HepG2 (cell line): ENCODE results near the gene NRSN2. TPM values are rescaled to one million over a fixed set of nuclear protein-coding genes. Genes with fewer than 3 reads are reported as not detected.

Source experiments
- ARNTL ChIP-seq: sonication (generic); formaldehyde crosslinking; IDR thresholded peaks from 2 replicates; pipeline ENCODE4 v1.4.0; 2020; ENCODE audit warnings: mild to moderate bottlenecking, missing genetic modification reagents
- DDIT3 ChIP-seq: sonication (generic); formaldehyde crosslinking; IDR thresholded peaks from 2 replicates; pipeline ENCODE4 v1.4.0; 2020; ENCODE audit warnings: mild to moderate bottlenecking, missing genetic modification reagents
- FOXA1 ChIP-seq, 2 experiments: fragments of 450-650 bp in 1 of 2; sonication (generic) in 1 of 2; formaldehyde crosslinking in 1 of 2; IDR thresholded peaks; 2 replicates each; pipeline versions ENCODE4 v1.4.0 to v1.6.1; 2016 to 2020; ENCODE audit warnings: missing genetic modification reagents in 1 of 2
- FOXK1 ChIP-seq: sonication (generic); formaldehyde crosslinking; IDR thresholded peaks from 2 replicates; pipeline ENCODE4 v1.4.0; 2020; ENCODE audit warnings: low read depth, missing genetic modification reagents, borderline replicate concordance
- ISX ChIP-seq: sonication (generic); formaldehyde crosslinking; conservative IDR thresholded peaks from 2 replicates; pipeline ENCODE4 v1.5.0; 2020; ENCODE audit warnings: missing genetic modification reagents
- JUNB ChIP-seq: sonication (generic); formaldehyde crosslinking; IDR thresholded peaks from 2 replicates; pipeline ENCODE4 v1.8.0; 2022; ENCODE audit warnings: missing genetic modification reagents, mild to moderate bottlenecking, borderline replicate concordance
- KDM4B ChIP-seq: sonication (generic); formaldehyde crosslinking; IDR thresholded peaks from 2 replicates; pipeline ENCODE4 v1.4.0; 2020; ENCODE audit warnings: missing genetic modification reagents
- MTF1 ChIP-seq: sonication (generic); formaldehyde crosslinking; IDR thresholded peaks from 2 replicates; pipeline ENCODE4 v1.5.0; 2020; ENCODE audit warnings: missing genetic modification reagents
- PAXIP1 ChIP-seq: sonication (generic); formaldehyde crosslinking; conservative IDR thresholded peaks from 2 replicates; pipeline ENCODE4 v1.4.0; 2020; ENCODE audit warnings: mild to moderate bottlenecking, missing genetic modification reagents, moderate library complexity
- POGK ChIP-seq: sonication (generic); formaldehyde crosslinking; conservative IDR thresholded peaks from 2 replicates; pipeline ENCODE4 v1.8.0; 2022; ENCODE audit warnings: mild to moderate bottlenecking, moderate library complexity, missing genetic modification reagents
- POGZ ChIP-seq: sonication (generic); formaldehyde crosslinking; IDR thresholded peaks from 2 replicates; pipeline ENCODE4 v1.4.0; 2020; ENCODE audit warnings: mild to moderate bottlenecking, missing genetic modification reagents
- POLR2A ChIP-seq, 2 experiments: IDR thresholded peaks; 2 replicates each; pipeline ENCODE4 v1.6.1; 2011; ENCODE audit warnings: low read depth in 2 of 2, low read length in 2 of 2, mild to moderate bottlenecking in 1 of 2, moderate library complexity in 1 of 2; ENCODE audit not compliant: insufficient read depth in 1 of 2
- THAP7 ChIP-seq: sonication (generic); formaldehyde crosslinking; IDR thresholded peaks from 2 replicates; pipeline ENCODE4 v1.8.1; 2023; ENCODE audit warnings: mild to moderate bottlenecking, missing genetic modification reagents
- TOPORS ChIP-seq: sonication (generic); formaldehyde crosslinking; IDR thresholded peaks from 2 replicates; pipeline ENCODE4 v1.8.0; 2023; ENCODE audit warnings: mild to moderate bottlenecking, missing genetic modification reagents
- TRIM22 ChIP-seq: fragments of 450-650 bp; IDR thresholded peaks from 2 replicates; pipeline ENCODE4 v1.6.1; 2017
- polyA plus RNA-seq, 8 experiments: library from polyadenylated mRNA; depleted of rRNA in 3 of 8; stranded (reverse) in 7 of 8; unstranded in 1 of 8; fragments of >200 nt; fragmentation: Illumina TruSeq in 4 of 8; extraction: Trizol in 4 of 8; gene quantifications; 2 replicates each; pipeline versions ENCODE4 v1.2.1 to v1.2.3, GENCODE V29; 2011 to 2016; ENCODE audit warnings: low read depth in 4 of 8, missing spikeins in 1 of 8, mixed read lengths in 1 of 8; ENCODE audit not compliant: insufficient read depth in 1 of 8
- total RNA-seq, 5 experiments: library from RNA; depleted of rRNA; stranded (reverse); fragments of >200 nt; fragmentation: Illumina TruSeq; extraction: Trizol; gene quantifications; 2 replicates each; pipeline ENCODE4 v1.2.3, GENCODE V29; 2016; ENCODE audit warnings: low read depth in 1 of 5

The NRSN2 gene
- total and polyA plus RNA-seq, 2 of the 13 experiments (the other 11 are each of a cell fraction or from before 2014, with no cell fraction given), result 32.3 to 49.4 TPM

- TF ChIP-seq POGK (CRISPR knock-in tag), result peak; percentile 97
- peak; percentile 82 to 83 for TF ChIP-seq POLR2A (IDR thresholded peaks at IDR 0.05; ENCODE audit: insufficient read depth in 1 of 2, low read depth in 2 of 2, low read length in 2 of 2)
- TF ChIP-seq DDIT3 (CRISPR knock-in tag), result peak; percentile 99
- TF ChIP-seq KDM4B, result peak; percentile 83
- TF ChIP-seq TRIM22, result no peak
- no peak for TF ChIP-seq THAP7 (CRISPR knock-in tag)
- TF ChIP-seq FOXK1 (CRISPR knock-in tag), result peak; percentile 54; the same call in 1 of the 2 replicates
- TF ChIP-seq POGZ, result 0 out of 2 replicates have a peak, but pooled peaks have one; percentile 12
- TF ChIP-seq ARNTL (CRISPR knock-in tag), result peak; percentile 76; the same call in 1 of the 2 replicates
- TF ChIP-seq PAXIP1, result peak; percentile 58
- no peak for TF ChIP-seq FOXA1 (IDR thresholded peaks at IDR 0.05)
- TF ChIP-seq FOXA1 (CRISPR knock-in tag; IDR thresholded peaks at IDR 0.05), result peak; percentile 58; the same call in 1 of the 2 replicates
- peak; percentile 52; the same call in 1 of the 2 replicates for TF ChIP-seq ISX (CRISPR knock-in tag)
- peak; percentile 49; the same call in 1 of the 2 replicates for TF ChIP-seq TOPORS (CRISPR knock-in tag)
- TF ChIP-seq MTF1 (CRISPR knock-in tag), result peak; percentile 88
- no peak for TF ChIP-seq JUNB
Measured at GRCh38 chr20:380763-381580, 34.1 kb downstream of the NRSN2 start (continued).
